Upper lobe of left lung (tissue), 6 donors: ENCODE data around the gene APAF1. TPM values are rescaled to one million over a fixed set of nuclear protein-coding genes. Genes with fewer than 3 reads are reported as not detected.

Experiments used
- ATAC-seq, 2 donors: fragments of 200-7000 bp; cut with Tn5 transposase; one replicate each; pipeline ENCODE4 v1.9.1; 2022; ENCODE audit warnings: mild to moderate bottlenecking in 2 of 2, moderate library complexity in 2 of 2; ENCODE audit not compliant: low FRiP score in 2 of 2
- DNase-seq, 2 donors: peaks; one replicate each; pipeline ENCODE4 v3.0.0-alpha.2; 2019 to 2020
- H3K27ac ChIP-seq, 4 donors: fragments of 200-600 bp; sonication (generic); one replicate each; pipeline ENCODE4 v1.5.1; 2016 to 2019
- H3K27me3 ChIP-seq, 4 donors: fragments of 200-600 bp; sonication (generic); one replicate each; pipeline ENCODE4 v1.5.1; 2017 to 2019
- H3K36me3 ChIP-seq, 4 donors: fragments of 200-600 bp; sonication (generic); one replicate each; pipeline ENCODE4 v1.5.1; 2016 to 2019
- H3K4me1 ChIP-seq, 4 donors: fragments of 200-600 bp; sonication (generic); one replicate each; pipeline ENCODE4 v1.5.1; 2018 to 2019
- H3K4me3 ChIP-seq, 4 donors: fragments of 200-600 bp; sonication (generic); one replicate each; pipeline ENCODE4 v1.5.1; 2017 to 2019; ENCODE audit warnings: mild to moderate bottlenecking in 2 of 4, moderate library complexity in 1 of 4
- H3K9me3 ChIP-seq, 4 donors: fragments of 200-600 bp; sonication (generic); one replicate each; pipeline ENCODE4 v1.5.1; 2018 to 2019
- CTCF ChIP-seq, 6 experiments: fragments of 450-650 bp in 4 of 6; fragments of 200-600 bp in 2 of 6; sonication (generic) in 2 of 6; IDR thresholded peaks; one replicate each; pipeline ENCODE4 v1.5.1; 2016 to 2019; ENCODE audit warnings: antibody characterized with exemption in 6 of 6
- EP300 ChIP-seq, 4 donors: sonication (generic); formaldehyde crosslinking; IDR thresholded peaks; one replicate each; pipeline ENCODE4 v1.5.1; 2017; ENCODE audit warnings: antibody characterized with exemption in 4 of 4, control low read depth in 2 of 4
- POLR2A ChIP-seq, 4 donors: fragments of 450-650 bp; IDR thresholded peaks; one replicate each; pipeline ENCODE4 v1.5.1; 2016 to 2017; ENCODE audit warnings: antibody characterized with exemption in 4 of 4, mild to moderate bottlenecking in 2 of 4
- POLR2AphosphoS5 ChIP-seq, 2 donors: sonication (generic); formaldehyde crosslinking; IDR thresholded peaks; one replicate each; pipeline ENCODE4 v1.5.1; 2017; ENCODE audit warnings: antibody characterized with exemption in 2 of 2
- WGBS, 2 donors: methylation state at CpG; one replicate each; pipeline ENCODE4 v1.1.5; 2017 to 2018; 5-methylcytosine and 5-hydroxymethylcytosine counted together
- total RNA-seq, 6 donors: library from RNA; depleted of rRNA in 4 of 6; stranded (reverse); fragments of >200 nt in 4 of 6; gene quantifications; one replicate each; pipeline versions ENCODE4 v1.1.0 to v1.2.1, GENCODE V29; 2016 to 2021
- donor health status: DM: no; HTN: no; CAD: no; lungs with moderate emphysema.
- donor health status: DM: no; HTN: yes; CAD: no; lungs with severe emphysema.

The APAF1 gene
- total RNA-seq, 6 donors from 2014 or later: 11.1 to 25.9 (median 17.7) TPM

DNA sequence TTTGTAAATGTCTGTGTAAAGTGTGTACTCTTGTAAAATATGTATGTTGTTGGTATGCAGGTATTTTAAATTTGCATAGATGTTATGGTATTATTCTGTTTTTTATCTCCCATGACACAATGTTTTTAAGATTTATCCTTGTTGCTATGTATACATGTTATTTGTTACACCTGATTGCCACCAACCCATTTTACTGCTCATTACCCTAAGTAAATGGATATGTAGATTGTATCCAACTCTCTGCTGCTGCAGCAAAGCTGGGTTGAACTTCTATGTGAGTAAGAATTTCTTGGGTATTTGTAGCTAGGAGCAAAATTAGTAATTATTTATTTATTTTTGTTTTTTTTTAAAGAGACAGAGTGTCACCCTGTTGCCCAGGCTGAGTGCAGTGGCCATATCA lies 6.2 kb downstream of the APAF1 start:
- TF ChIP-seq CTCF (IDR thresholded peaks at IDR 0.05) (no peak), EP300 (IDR thresholded peaks at IDR 0.05) (no peak), POLR2A (IDR thresholded peaks at IDR 0.05) (no peak), POLR2AphosphoS5 (IDR thresholded peaks at IDR 0.05) (no peak)
- H3K9me3 ChIP-seq: no peaks in the 10 kb centered on the region
- no peak overlapping the region for H3K4me3 ChIP-seq
- no peak overlapping the region for H3K27ac ChIP-seq
- no peak for DNase-seq
- no peak for ATAC-seq
- peaks cover 12 to 57% (median 19%) of the 10 kb centered on the region in 4 donors for H3K36me3 ChIP-seq
- H3K27me3 ChIP-seq: no peaks in the 10 kb centered on the region
- H3K4me1 ChIP-seq: peaks cover 4 to 11% (median 7%) of the 10 kb centered on the region in 4 donors

DNA sequence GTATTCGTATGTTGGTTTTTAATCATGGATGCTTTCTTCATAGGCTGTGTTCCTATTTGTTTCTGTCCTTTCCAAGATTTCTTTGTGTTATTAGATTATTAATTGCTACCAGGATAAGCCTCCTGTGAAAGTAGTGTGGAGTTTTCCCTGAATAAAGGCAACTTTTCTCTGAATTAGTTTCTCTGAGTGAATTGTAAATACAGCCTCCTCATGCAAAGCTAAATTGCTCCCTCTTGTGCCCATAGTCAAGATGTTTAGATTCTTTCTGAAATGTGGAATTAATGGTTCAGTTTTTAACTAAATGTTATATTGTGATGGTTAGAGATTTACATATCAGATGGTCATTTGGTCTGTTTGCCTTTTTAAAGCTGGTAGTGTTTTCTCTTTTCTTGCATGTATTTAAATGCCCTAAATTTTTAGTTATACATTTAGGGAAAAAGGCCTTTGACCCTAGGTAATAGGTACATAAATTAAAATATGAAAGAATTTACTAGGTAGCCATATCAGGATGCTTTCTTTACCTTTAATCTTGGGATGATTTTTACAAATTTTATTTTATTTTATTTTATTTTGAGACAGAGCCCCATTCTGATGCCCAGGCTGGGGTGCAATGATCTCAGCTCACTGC lies 8.9 kb downstream of the APAF1 start:
- Histone ChIP-seq H3K9me3 (no peaks in the 10 kb centered on the region), H3K4me1 (peaks cover 0 to 3% (median 0%) of the 10 kb centered on the region in 4 donors), H3K27me3 (no peaks in the 10 kb centered on the region), H3K36me3 (peaks cover 13 to 75% (median 26%) of the 10 kb centered on the region in 4 donors), H3K4me3 (no peak overlapping the region), H3K27ac (no peak overlapping the region)
- 93 to 96% methylated on average over 1 of the region's 1 CpG for WGBS, 2 donors
- ATAC-seq: peak in 1 of 2 donors; percentile 61
- TF ChIP-seq POLR2AphosphoS5 (IDR thresholded peaks at IDR 0.05) (no peak), POLR2A (IDR thresholded peaks at IDR 0.05) (no peak), CTCF (IDR thresholded peaks at IDR 0.05) (peak in 5 of 6 experiments; percentile 30 to 67 (median 41)), EP300 (IDR thresholded peaks at IDR 0.05) (no peak)
- no peak for DNase-seq

DNA sequence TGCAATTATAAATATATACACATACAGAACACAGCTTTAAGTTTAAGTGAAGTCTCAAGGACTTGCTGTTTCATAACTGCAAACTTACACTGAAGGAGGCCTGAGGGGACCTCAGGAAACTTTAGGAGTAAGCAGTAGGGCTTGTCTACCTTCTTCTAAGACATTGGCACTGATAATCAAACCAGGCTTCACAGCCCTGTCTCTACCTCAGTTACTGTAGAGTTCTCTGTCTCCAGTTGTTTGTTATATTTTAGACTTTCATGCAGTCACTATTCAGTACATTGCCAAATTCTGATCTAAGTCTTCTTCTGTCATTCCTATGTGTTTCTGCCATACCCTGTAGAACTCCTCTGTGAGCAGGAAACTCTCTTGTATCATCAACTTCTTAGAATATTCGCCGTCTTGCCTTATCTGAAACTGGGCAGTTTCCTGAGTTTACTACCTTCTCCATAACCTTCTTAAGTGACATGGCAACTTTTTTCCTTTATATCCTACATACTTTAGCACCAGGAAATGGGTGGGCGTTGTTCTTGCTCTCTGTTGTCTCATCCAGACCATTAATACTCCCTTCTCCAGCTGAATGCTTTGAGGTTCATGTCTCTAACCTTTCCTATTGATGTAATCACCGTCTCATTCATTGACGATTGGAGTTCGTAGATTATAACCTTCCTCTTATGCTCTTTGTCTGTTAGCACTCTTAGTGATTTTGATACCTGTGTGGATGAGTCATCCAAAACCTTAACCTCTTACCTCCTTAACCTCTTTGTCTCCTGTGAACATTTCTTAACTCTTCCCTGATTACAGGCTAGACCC lies 11.4 kb downstream of the APAF1 start:
- Histone ChIP-seq H3K9me3 (no peaks in the 10 kb centered on the region), H3K27me3 (no peaks in the 10 kb centered on the region), H3K4me3 (no peak overlapping the region), H3K36me3 (peaks cover 4 to 75% (median 21%) of the 10 kb centered on the region in 4 donors), H3K4me1 (peaks cover 0 to 3% (median 0%) of the 10 kb centered on the region in 4 donors), H3K27ac (peak overlapping the region in 1 of 4 donors; percentile 42)
- DNase-seq: no peak
- TF ChIP-seq EP300 (IDR thresholded peaks at IDR 0.05) (no peak), POLR2A (IDR thresholded peaks at IDR 0.05) (no peak), POLR2AphosphoS5 (IDR thresholded peaks at IDR 0.05) (no peak), CTCF (IDR thresholded peaks at IDR 0.05) (no peak)
- no peak for ATAC-seq
- WGBS, 2 donors: 59 to 61% methylated on average over 6 of the region's 6 CpGs

DNA sequence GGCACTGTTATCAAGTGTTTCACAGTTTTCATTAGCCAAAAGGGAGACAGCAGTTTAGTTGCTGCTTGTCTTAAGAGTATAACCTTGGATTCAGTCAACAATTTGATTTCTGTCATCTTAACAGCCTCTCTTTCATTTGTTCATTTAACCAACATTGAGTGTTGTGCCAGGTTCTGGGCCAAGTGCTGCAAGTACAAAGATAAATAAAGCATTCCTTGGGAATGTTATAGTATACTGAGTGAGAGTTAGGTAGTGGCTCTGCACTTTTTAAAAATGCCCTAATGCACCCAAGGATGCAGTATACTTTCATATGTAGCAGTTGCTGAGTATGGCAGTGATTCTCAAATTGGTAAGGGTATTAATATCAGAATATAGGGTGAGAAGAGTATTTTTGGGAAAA lies 15.4 kb downstream of the APAF1 start:
- DNase-seq: no peak
- TF ChIP-seq POLR2AphosphoS5 (IDR thresholded peaks at IDR 0.05) (no peak), POLR2A (IDR thresholded peaks at IDR 0.05) (no peak), CTCF (IDR thresholded peaks at IDR 0.05) (no peak), EP300 (IDR thresholded peaks at IDR 0.05) (no peak)

More for the DNA sequence above, 15.4 kb downstream of the APAF1 start:
- Histone ChIP-seq H3K9me3 (no peaks in the 10 kb centered on the region), H3K4me3 (no peak overlapping the region), H3K27me3 (no peaks in the 10 kb centered on the region), H3K27ac (no peak overlapping the region), H3K36me3 (peaks cover 18 to 96% (median 42%) of the 10 kb centered on the region in 4 donors), H3K4me1 (peaks cover 0 to 3% (median 0%) of the 10 kb centered on the region in 4 donors)
- no peak for ATAC-seq
